ENCODE results near the gene EXOC7.

The EXOC7 gene

DNA sequence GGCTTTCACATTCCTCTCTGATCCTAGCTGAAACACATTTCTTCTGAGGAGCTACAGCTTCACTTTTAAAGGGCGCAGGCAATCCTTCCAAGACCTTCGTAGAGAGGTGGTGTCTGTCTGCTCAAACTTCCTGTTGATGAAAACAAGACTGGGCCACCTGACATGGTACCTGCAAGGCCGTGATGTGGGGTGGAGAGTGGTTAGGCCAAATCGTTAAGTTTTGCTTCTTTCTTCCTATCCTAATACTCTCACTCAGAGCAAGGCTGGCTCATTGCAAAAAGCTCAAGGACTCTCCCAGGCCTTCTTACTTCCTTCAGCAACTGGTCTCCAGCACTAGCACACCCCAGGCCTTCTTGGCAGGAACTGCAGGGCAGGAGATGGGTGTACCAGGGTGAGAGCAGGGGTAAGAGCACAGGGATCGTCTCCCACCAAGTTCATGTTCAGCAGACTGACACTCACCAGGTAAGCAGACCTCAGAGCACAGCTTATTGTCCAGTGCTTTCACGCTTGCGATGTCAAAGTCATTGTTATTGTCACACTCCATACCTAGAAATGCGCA lies 48.4 kb upstream of the EXOC7 start:
- TF ChIP-seq, protein P1, sequence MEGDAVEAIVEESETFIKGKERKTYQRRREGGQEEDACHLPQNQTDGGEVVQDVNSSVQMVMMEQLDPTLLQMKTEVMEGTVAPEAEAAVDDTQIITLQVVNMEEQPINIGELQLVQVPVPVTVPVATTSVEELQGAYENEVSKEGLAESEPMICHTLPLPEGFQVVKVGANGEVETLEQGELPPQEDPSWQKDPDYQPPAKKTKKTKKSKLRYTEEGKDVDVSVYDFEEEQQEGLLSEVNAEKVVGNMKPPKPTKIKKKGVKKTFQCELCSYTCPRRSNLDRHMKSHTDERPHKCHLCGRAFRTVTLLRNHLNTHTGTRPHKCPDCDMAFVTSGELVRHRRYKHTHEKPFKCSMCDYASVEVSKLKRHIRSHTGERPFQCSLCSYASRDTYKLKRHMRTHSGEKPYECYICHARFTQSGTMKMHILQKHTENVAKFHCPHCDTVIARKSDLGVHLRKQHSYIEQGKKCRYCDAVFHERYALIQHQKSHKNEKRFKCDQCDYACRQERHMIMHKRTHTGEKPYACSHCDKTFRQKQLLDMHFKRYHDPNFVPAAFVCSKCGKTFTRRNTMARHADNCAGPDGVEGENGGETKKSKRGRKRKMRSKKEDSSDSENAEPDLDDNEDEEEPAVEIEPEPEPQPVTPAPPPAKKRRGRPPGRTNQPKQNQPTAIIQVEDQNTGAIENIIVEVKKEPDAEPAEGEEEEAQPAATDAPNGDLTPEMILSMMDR (IDR thresholded peaks at IDR 0.05; ENCODE audit: borderline replicate concordance, extremely low read depth, low read length, poor library complexity, severe bottlenecking): no peak
- no peak for TF ChIP-seq EZH2 (IDR thresholded peaks at IDR 0.05; ENCODE audit: borderline replicate concordance, low read depth, low read length, severe bottlenecking)
- DNase-seq: no peak

DNA sequence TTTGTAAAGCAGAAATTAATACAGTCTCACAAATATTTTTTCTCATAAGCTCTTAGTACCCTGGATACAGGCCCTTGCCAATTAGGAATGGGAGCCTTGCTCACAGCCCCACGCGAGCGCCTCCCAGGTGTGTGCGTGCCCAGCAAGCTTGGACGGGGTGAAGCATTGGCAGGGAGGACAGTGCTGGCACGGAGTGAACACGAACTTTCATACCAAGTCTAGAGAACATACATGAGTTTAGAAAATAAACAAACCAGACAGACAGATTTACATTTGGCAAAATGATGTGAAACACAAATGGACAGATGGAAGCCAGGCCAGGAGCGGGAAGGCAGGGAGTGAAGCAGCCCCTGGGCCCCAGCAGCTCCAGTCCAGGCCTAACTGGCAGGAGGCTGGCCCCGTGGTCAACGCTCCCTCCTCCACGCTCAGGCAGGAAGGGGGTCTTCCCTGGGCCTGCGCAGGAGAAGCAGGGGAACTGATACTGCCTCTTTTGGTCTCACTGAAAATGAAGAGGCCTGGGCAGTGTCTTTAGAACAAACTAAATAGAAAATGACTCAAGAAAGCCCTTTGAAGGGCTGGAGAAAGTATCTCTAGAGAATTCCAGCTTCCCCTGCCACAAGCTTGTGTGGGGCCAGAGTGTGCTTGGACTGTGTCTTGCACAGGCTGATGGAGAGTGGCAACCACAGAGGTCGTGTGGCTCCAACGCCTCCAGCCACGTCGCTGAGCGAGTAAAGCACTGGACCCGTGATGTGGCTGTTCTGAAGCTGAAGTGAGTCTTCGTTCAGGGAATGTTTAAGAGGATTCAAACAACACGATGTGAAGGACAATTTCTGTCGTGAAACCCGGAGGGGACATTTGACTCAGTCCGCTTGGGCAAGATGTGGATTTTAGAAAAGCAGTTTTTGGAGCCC lies 47.4 kb upstream of the EXOC7 start:
- H3K4me1 ChIP-seq (ENCODE audit: insufficient read depth, low read length): peaks cover 2% of the 10 kb centered on the region
- H3K4me2 ChIP-seq (ENCODE audit: insufficient read depth, low read length): no peak overlapping the region
- H3K9me3 ChIP-seq (ENCODE audit: insufficient read depth, low read length, severe bottlenecking): no peaks in the 10 kb centered on the region
- H2AFZ ChIP-seq (ENCODE audit: low read depth, low read length): no peak overlapping the region
- H3K9ac ChIP-seq (ENCODE audit: low read depth, low read length): no peak overlapping the region
- no peaks in the 10 kb centered on the region for H3K27me3 ChIP-seq (ENCODE audit: insufficient read depth, low read length, poor library complexity)
- H4K20me1 ChIP-seq (ENCODE audit: insufficient read depth, low read length): no peaks in the 10 kb centered on the region
- H3K27ac ChIP-seq (ENCODE audit: low read length): no peak overlapping the region
- H3K4me3 ChIP-seq (ENCODE audit: low read depth in 1 of 2, low read length in 2 of 2): no peak overlapping the region
- H3K36me3 ChIP-seq (ENCODE audit: insufficient read depth, low read length): no peaks in the 10 kb centered on the region
- DNase-seq (no peak), ATAC-seq (ENCODE audit: insufficient read depth, low read depth) (no peak)
- H3K79me2 ChIP-seq (ENCODE audit: insufficient read depth, low read length): no peaks in the 10 kb centered on the region
- TF ChIP-seq, protein P1 (IDR thresholded peaks at IDR 0.05; ENCODE audit: borderline replicate concordance, extremely low read depth, low read length, poor library complexity, severe bottlenecking): no peak
- TF ChIP-seq EZH2 (IDR thresholded peaks at IDR 0.05; ENCODE audit: borderline replicate concordance, low read depth, low read length, severe bottlenecking): no peak

More for the DNA sequence above, 48.4 kb upstream of the EXOC7 start:
- no peaks in the 10 kb centered on the region for H3K36me3 ChIP-seq (ENCODE audit: insufficient read depth, low read length)
- no peak for ATAC-seq (ENCODE audit: insufficient read depth, low read depth)
- H3K4me2 ChIP-seq (ENCODE audit: insufficient read depth, low read length): no peak overlapping the region
- H3K79me2 ChIP-seq (ENCODE audit: insufficient read depth, low read length): no peaks in the 10 kb centered on the region
- no peak overlapping the region for H3K27ac ChIP-seq (ENCODE audit: low read length)
- H4K20me1 ChIP-seq (ENCODE audit: insufficient read depth, low read length): no peaks in the 10 kb centered on the region
- H3K4me1 ChIP-seq (ENCODE audit: insufficient read depth, low read length): no peaks in the 10 kb centered on the region
- no peaks in the 10 kb centered on the region for H3K9me3 ChIP-seq (ENCODE audit: insufficient read depth, low read length, severe bottlenecking)
- H3K27me3 ChIP-seq (ENCODE audit: insufficient read depth, low read length, poor library complexity): no peaks in the 10 kb centered on the region
- H2AFZ ChIP-seq (ENCODE audit: low read depth, low read length): no peak overlapping the region
- no peak overlapping the region for H3K4me3 ChIP-seq (ENCODE audit: low read depth in 1 of 2, low read length in 2 of 2)
- H3K9ac ChIP-seq (ENCODE audit: low read depth, low read length): no peak overlapping the region

DNA sequence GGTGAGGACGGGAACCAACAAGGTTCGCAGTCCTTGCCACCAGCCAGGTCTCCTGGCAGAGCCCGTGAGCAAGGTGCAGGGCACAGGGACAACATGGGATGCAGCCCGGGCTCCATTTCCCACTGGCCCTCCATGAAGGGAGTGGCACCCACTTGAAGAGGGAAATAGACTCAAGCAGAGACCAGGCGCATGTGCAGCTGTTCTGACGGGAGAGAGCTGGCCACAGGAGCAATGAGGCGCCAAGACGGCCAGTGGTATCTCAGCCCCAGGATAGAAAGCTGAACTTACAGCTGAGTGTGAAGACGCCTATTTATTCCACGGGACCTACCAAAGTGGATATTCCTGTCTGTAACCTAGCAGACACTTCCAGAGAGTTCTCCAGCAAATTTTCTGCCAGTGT lies 45.6 kb upstream of the EXOC7 start:
- Histone ChIP-seq H3K27ac (ENCODE audit: low read length) (no peak overlapping the region), H4K20me1 (ENCODE audit: insufficient read depth, low read length) (no peaks in the 10 kb centered on the region), H3K4me3 (ENCODE audit: low read depth in 1 of 2, low read length in 2 of 2) (no peak overlapping the region), H3K4me1 (ENCODE audit: insufficient read depth, low read length) (peaks cover 16% of the 10 kb centered on the region), H3K9me3 (ENCODE audit: insufficient read depth, low read length, severe bottlenecking) (no peaks in the 10 kb centered on the region), H3K9ac (ENCODE audit: low read depth, low read length) (no peak overlapping the region), H3K27me3 (ENCODE audit: insufficient read depth, low read length, poor library complexity) (no peaks in the 10 kb centered on the region), H3K36me3 (ENCODE audit: insufficient read depth, low read length) (no peaks in the 10 kb centered on the region), H3K79me2 (ENCODE audit: insufficient read depth, low read length) (no peaks in the 10 kb centered on the region), H3K4me2 (ENCODE audit: insufficient read depth, low read length) (no peak overlapping the region), H2AFZ (ENCODE audit: low read depth, low read length) (no peak overlapping the region)
- TF ChIP-seq, protein P1 (IDR thresholded peaks at IDR 0.05; ENCODE audit: borderline replicate concordance, extremely low read depth, low read length, poor library complexity, severe bottlenecking): no peak
- DNase-seq: no peak
- ATAC-seq (ENCODE audit: insufficient read depth, low read depth): no peak
